HS-27A (cell line): Measurements from ENCODE around the gene STX12.

ENCODE experiments used
- DNase-seq: peaks from one replicate; pipeline ENCODE4 v3.0.0-alpha.2; 2012; ENCODE audit warnings: low read depth, missing footprints

STX12 gene

DNA sequence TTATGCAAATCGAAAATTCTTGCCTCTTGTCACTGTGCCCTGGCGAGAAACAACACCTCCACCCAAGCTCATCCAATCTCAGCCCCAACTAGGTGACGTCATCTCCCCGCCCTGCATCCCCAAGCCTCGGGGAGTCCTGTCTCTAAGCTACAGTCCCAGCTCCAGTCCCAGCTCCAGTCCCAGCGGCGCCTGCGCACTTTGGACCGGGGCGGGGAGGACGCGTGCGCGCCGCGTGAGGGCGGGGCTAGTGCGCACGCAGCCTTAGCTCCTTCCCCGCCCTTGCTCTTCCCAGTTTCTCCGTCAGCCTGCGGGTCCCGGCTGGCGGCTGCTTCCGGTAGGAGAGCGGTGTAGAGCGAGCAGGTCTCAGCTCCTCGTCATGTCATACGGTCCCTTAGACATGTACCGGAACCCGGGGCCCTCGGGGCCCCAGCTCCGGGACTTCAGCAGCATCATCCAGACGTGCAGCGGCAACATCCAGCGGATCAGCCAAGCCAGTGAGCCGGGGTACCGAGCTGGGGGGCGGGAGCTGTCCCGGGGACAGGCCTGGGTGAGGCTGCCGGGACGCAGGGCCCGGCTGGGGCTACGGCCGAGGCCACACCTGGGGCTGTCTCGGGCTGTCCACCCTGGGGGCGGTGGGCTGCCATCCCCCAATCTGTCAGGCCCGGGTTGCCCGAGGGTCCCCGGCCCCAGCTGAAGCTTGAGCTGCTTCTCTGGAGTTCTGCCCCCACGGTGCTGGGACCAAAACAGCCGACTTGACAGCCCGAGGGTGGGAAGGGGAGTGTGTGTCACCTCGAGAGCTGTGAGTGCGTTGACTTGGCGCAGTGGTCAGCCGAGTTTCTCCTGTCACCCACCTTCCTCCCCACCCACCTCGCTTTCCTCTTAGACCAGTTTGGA, at the start of gene STX12:
STX12 (plus strand) TSS at position 288 of the 894 bp plus-strand sequence; CDS start at position 377, 89 bp downstream.
- peak; percentile 99 for DNase-seq

DNA sequence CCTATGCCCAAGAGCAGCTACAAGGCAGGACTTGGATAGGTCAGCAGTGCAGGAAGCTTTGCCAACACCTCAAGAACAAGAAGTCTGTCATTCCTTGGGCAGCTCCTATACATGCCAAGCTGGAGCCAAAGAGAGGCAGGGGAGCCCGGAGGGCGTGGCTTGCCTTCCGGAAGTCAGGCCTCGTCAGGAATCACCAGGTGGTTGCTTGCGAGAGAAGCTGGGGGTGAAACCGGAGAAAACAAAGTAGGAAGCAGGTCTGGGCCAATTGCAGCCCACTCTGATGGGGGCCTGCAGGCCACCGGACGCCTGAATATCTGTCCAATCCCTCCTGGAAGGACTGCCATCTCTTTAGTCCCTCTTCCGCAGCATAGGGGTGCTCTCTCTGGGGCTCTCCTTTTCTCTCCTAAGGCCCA, 48.1 kb upstream of the STX12 start:
- DNase-seq, result no peak

DNA sequence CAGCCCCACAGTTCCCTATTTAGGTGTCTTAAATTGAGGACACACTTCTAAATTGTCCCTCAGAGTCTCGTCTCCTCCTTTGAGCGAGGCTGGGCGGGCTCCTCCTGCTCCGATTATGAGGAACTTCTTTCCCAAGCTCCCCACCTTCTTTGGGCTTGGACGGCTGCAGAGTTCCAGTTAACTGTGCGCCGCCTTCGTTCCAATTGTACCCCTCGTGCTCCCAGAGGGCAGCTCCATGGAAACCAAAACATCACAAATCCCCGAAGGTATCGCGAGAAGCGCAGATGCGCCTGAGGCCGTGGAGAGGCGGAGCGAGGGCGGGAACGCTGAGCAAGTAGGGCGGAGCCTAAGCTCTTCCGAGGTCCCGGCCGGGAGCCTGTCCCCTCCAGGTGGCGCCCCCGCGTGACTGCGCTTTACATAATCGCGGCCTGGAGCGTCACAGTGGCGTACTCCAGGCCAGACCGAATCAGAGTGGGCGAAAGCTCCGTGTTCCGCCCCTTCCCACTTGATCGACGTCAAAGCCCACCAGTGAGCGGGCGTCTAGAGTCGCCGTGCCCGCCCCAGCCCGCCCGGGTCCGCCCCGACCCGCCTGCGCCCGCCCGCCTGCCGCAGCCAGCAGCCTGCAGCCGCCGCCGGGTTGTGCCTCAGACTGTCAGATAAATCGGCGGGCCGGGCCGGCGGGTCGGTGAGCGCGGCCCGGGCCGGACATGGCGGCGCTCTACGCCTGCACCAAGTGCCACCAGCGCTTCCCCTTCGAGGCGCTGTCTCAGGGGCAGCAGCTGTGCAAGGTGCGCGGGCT, 47.4 kb upstream of the STX12 start, which contains the start of gene FAM76A:
FAM76A (plus strand) TSS at position 588 of the 799 bp plus-strand sequence; CDS start at position 708, 120 bp downstream.
- peak; percentile 98 for DNase-seq

DNA sequence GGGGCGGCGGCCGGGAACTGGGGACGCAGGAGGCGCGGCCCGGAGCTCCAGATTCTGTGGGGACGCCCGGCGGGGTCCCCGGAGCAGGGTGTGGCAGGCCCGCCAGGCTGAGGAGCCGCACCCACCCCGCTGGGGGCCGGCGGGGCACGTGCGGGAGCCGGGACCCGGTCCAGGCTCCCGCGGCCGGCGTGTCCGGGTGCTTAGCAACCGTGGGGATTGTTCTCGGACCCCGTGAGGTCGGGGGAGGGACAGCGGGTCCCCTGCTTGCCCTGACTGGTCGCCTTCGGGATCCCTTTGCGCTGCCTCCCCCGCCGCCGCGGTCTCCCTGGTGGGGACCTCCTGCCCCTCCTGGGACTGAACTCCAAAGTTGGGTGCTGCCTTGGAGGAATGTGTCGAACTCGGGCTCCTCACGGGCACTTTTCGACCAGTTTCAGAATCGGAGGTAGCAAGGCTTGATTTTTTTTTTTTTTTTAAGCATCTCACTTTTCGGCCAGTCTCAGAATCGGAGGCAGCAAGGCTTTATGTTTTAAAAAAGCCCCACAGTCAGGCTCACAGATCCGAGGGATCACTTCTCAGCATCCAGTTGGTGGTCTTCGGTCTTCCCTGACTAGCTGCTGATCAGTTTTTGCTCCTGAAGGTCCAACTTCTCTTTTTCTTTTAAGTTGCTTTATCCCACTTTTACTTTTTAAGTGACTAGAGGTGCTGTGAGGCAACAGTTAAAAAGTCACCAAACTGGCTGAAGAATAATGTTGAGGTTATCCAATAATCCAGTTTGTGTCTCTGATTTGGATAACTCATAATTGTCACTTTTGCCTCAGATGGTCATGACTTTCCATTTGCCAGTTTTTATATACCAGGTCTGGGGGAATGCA, 46.6 kb upstream of the STX12 start:
- peak; percentile 17 for DNase-seq

DNA sequence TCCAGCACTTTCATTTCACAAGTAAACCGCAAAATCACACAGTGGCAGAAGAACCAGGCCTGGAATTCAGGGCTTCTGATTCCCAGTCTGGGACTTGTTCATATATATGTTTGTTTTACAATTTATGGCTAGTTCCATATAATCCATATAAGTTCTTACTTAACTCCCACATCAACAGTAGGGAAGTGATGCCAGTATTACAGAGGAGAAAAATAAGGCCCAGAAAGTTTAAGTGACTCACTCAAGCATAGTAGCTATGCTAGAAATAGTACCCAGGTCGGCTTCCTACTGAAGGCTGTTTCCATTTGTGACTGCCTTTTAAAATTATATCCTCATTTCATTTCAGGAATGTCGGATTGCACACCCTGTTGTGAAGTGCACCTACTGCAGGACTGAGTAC, 45.9 kb upstream of the STX12 start:
- DNase-seq, result no peak

DNA sequence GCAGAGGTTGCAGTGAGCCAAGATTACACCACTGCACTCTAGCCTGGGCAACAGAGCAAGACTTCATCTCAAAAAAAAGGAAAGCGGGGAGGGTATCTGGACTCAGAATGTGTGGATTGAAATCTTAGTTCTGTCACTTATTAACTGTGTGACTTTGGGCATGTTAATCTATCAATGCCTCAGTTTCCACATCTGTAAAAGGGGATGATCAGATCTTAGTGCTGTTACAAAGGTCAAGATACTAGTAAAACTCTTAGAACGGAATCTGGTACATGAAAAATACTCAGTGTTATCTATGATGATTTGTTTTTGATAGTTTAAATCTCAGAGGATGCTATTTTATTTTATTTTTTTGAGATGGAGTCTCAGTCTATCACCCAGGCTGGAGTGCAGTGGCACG, 36.8 kb upstream of the STX12 start:
- no peak for DNase-seq

DNA sequence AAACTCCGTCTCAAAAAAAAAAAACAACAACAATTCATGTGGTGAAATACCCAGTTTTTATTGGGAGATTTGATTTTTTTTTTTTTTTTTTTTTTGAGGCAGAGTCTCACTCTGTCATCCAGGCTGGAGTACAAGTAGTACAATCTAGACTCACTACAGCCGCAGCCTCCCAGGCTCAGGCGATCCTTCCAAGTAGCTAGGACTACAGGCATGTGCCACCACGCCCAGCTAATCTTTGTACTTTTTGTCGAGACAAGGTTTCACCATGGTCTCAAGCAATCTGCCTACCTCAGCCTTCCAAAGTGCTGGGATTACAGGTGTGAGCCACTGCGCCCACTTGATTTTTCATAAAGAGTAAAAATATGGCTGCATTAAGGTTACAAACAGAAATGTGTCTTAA, 31.9 kb upstream of the STX12 start:
- DNase-seq, result no peak

DNA sequence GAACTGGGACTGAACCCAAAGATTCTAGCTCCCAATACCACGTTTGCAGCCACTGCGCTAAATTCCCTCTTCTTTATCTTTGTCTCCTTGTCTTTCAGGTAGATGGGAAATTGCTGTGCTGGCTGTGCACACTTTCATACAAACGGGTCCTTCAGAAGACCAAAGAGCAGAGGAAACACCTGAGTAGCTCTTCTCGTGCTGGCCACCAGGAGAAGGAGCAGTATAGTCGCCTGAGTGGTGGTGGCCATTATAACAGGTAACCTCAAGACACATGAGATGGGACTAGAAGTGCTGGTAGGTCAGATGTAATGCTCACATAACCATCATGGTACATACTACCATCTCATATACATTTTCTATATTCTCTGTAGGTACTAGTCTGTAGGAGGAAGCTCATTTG, 28.5 kb upstream of the STX12 start:
- DNase-seq, result no peak

DNA sequence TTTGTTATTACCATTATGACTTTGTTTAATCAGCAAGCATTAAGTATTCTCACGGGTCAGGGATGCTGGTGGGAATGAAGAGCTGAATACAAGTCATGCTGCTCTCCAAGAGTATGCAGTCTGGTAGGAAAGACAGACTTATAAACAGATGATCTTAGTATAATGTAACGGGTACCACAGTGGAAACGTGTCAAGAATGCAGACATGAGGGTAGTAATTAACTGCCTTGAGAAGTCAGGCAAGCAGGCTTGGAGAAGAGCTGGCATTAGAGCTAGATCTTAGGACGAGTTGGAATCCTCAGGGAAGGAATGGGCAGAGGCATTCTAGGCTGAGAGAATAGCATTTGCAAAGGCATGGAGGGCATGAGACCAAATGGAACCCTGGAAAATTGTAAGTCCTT, 27.6 kb upstream of the STX12 start:
- DNase-seq, result no peak

DNA sequence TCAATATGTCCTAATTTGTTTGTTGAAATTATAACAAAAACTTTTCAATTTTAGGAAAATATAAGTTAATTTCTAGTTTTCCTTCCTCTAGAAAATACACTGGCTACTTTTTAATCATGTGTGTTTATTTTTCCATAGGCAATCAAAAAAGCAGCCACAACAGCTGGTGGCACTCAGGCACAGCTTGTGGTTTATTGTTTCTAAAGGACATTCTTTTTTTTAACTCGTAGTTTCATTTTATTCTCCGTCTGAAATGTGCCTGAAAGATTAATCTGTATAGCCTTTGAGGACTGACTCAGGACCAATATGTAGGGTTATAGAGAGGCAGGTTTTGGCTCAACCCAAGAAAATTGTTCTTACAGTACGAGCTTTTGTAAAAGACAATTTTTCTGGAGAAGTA, 20.7 kb upstream of the STX12 start:
- no peak for DNase-seq

DNA sequence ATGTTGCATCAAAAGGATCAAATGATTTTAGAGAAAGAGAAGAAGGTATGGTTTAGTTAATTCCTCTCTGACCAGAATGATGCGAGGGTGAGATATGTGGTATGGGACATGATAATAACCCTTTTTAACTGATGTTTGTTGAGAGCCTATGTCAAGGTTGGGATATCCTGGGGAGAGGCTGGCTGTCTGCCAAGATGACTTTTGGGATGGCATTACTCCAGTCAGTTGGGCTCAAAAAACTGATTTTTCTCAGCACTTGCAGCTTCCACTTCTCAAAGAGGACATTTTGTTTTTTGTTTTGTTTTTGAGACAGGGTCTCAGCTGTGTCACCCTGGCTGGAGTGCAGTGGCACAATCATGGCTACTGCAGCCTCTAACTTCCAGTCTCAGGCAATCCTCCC, 17.7 kb upstream of the STX12 start:
- DNase-seq, result no peak

DNA sequence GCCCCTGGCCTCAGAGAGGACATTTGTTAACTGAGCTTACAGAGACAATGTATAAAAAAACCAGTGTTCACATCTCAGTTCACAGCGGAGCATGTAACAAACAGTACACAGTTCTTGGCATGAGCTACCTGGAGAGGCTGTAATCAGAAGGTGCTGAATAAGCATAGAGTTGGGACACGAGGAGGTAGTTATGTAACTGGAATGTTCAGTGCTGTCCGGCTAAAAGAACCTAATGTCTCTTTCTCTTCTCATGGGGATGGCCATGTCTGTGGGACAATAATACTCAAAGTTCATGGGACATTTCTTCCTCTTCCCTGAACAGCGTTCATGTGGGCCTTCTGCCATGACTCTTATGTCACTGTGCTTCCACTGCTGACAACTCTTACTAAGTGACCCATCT, 17.2 kb upstream of the STX12 start:
- no peak for DNase-seq

DNA sequence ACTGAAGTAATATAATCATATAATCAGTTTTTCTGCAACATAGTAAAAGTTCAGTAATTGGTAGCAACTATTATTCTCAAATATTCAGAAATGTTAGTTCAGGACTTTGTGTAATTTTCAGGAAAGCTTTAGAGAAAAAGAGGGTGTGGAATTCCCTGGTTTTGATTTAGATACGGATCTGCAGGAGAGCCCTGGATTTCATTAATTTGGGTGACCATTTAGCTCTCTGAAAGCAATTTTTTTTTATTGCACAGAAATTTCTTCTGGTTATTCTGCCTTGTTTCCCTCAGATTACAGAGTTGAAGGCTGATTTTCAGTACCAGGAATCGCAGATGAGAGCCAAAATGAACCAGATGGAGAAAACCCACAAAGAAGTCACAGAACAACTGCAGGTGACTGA, 13.8 kb upstream of the STX12 start:
- no peak for DNase-seq

DNA sequence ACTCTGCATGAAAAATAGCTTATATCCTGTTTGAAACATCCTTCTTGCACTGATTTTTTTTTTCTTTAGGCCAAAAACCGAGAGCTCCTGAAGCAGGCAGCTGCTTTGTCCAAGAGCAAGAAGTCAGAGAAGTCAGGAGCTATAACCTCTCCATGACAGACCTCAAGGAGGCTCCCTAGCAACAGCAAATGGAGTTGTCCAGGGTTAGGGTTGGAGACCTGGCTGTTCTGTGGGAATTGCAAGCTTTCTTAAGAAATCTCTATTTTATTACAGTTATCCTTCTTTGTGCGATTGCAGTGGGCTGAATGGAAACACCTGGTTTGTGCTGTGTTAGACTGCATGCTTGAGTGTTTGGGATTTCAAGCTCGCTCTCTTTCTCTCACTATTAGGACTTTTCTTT, 12.6 kb upstream of the STX12 start:
- DNase-seq, result no peak

DNA sequence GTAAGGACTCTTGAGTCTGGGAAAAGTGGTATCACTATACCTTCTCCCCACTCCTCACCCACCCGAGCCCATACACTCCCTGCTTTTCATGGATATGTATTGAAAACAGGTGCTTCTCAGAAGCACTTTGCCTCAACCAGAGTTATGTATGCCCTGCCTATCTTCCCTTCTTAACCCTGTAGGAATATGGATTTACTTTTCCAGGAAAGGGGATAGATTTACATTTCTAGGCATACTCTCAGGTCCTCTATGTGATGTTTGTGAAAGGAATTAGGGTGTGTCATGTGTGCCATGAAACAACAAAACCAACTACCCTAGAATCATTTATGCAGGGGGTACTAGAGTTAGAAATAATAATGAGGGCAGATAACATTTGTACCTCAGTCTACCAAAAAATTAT, 11.0 kb upstream of the STX12 start:
- no peak for DNase-seq

DNA sequence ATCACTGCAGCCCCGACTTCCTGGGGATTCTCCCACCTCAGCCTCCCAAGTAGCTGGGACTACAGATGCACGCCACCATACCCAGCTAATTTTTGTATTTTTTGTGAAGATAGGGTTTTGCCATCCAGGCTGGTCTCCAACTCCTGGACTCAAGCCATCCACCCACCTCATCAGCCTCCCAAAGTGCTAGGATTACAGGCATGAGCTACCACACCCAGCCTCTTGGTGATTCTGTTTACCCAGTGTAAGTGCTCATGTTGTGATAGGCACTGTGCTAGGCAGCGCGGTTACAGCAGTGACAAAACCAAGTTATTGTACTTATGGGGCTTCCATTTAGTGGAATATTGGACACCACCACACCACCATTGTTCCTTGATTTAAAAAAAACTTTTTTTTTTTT, 9.7 kb upstream of the STX12 start:
- DNase-seq, result no peak

DNA sequence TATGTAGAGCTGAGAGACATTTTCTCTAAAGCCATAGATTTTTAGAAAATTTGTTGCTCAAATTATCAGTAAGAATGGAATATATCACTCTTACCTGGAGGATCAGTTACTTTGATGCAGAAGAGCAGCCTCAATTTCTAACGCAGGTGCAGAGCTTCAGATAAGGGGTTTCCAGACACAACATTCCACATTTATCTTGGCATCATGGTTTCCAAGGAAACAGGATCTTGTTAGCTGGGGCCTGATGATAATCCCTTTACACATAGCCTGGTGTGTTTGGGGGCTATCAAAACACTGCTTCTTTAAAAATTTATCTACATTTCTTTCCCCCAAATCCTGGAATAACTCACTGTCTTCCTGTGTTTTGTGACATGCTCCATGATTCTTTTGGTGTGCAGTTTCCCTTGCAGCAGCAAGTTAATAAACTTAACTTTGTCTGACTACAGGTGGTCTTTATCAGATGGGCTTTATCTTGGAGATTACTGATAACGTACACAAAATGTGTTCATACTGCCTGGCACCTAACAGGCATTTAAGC, 2.7 kb upstream of the STX12 start:
- DNase-seq, result no peak

DNA sequence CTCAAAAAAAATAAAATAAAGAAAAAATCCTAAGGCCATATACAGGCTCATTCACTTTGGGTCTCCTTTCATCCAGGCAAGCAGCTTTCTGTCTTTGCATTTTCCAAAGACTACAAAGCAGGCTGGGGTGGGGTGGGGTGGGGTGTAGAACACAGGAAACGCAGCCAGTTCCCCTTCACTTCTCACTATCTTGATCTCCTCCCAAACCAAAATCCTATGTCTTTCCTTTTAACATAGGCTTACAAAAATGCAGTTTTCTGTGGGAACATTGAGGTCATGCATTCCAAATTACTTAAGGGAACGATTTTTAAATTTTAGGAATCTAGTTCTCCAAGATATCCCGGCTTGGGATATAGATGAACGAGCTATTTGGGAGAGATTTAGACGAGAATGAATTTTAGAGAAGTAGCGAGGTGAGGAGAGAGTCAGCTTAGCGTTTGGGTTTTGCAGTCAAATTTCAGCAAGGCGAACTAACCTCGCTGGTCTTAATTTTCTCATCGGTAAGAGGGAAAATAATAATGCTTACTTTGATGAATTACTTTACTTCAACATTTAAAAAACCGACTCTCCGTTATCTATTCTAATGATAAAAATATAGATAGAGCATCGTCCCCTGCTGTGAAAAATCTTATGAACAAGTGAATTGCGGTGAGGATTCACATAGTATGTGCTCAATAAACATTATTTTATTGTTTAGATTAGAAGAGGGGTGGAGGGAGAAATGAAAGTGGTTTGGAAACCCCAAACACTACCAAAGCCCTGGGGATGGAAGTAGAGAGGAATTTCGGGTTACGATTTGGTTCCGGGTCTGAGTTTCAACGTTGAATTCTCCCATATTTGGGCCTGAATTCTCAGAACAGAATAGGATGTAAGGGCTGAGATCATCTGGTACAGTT, 735 bp upstream of the STX12 start:
- DNase-seq, result no peak

DNA sequence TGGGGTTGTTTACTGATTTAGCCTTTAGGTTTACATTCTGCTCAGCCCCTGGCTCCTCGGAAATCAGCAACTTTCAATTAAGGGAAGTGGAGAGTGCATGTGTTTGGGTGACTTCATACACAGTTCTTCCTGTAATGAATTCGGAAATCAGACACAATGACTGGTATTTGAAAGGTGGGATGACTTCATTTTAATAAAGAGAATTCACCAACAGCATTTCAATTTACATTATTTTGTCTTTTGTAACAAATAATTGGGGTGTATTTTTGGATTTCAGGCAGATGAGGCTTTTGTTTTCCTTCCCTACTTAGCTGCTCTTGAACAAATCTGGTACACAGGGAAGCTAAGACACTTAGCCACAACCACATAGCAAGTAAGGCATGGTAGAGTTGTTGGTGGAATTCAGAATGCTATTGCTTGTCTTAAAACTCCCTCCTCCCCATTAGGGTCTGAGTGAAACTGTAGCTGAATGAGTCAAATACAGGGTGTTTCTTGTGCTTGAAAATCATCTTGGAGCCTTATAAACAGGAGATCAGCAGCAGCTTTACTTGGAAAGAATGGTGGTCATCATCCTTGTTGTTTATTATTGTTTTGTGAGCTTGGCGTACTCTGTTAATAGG, 917 bp downstream of the STX12 start:
- peak; percentile 14 for DNase-seq

DNA sequence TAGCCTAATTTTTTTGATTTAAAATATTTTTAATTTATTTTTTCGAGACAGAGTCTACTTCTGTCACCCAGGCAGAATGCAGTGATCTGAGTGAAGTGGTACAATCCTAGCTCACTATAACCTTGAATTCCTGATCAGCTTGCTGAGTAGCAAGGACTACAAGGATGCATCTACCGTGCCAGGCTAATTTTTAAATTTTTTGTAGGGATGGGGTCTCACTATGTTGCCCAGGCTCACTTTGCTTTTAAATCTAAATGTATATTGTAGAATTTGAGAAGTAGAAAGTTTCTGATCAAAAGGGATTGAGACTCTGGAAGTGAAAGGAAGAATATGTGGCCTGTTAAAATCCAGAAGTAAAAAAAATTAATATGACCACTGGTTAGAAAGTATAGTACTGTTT, 1.6 kb downstream of the STX12 start:
- DNase-seq, result no peak
